HEK293T (cell line): Measurements from ENCODE around the gene MYO5C.
"Not testable (repeated sequence)": the region's sequence is repeated elsewhere in the genome, so short reads cannot be mapped to it uniquely, and the experiment has no call there.

Experiments used
- CTCF ChIA-PET: fragments of 350-600 bp; formaldehyde crosslinking; extraction: SDS; loops from one replicate; lab custom pipeline; 2021; ENCODE audit warnings: antibody characterized with exemption, inconsistent platforms; lab: Yijun Ruan, JAX
- POLR2A ChIA-PET: fragments of 350-600 bp; formaldehyde crosslinking; extraction: SDS; loops from one replicate; lab custom pipeline; 2020; ENCODE audit warnings: antibody characterized with exemption, inconsistent platforms; lab: Yijun Ruan, JAX
- DNase-seq: peaks from one replicate; pipeline ENCODE4 v3.0.0; 2012; ENCODE audit warnings: mixed read lengths; ENCODE audit errors: extremely low spot score
- ARNT ChIP-seq: fragments of 450-650 bp; IDR thresholded peaks from 2 replicates; pipeline ENCODE4 v1.6.1; 2017; ENCODE audit warnings: mild to moderate bottlenecking
- BHLHE40 ChIP-seq: fragments of 450-650 bp; IDR thresholded peaks from 2 replicates; pipeline ENCODE4 v1.6.1; 2016; ENCODE audit warnings: mild to moderate bottlenecking, moderate library complexity, borderline replicate concordance
- CTBP1 ChIP-seq: fragments of 450-650 bp; IDR thresholded peaks from 2 replicates; pipeline ENCODE4 v1.6.1; 2016; ENCODE audit warnings: borderline replicate concordance
- ELF4 ChIP-seq: fragments of 450-650 bp; IDR thresholded peaks from 2 replicates; pipeline ENCODE4 v1.6.1; 2017; ENCODE audit warnings: antibody characterized with exemption
- FOXA1 ChIP-seq: fragments of 450-650 bp; IDR thresholded peaks from 2 replicates; pipeline ENCODE4 v1.6.1; 2016; ENCODE audit warnings: mild to moderate bottlenecking
- FOXK2 ChIP-seq: fragments of 450-650 bp; IDR thresholded peaks from 2 replicates; pipeline ENCODE4 v1.6.1; 2016; ENCODE audit warnings: mild to moderate bottlenecking
- FOXM1 ChIP-seq: fragments of 450-650 bp; IDR thresholded peaks from 2 replicates; pipeline ENCODE4 v1.6.1; 2017; ENCODE audit warnings: mild to moderate bottlenecking, borderline replicate concordance
- HDGF ChIP-seq: fragments of 450-650 bp; IDR thresholded peaks from 2 replicates; pipeline ENCODE4 v1.6.1; 2017; ENCODE audit warnings: antibody characterized with exemption, borderline replicate concordance
- L3MBTL2 ChIP-seq: fragments of 450-650 bp; conservative IDR thresholded peaks from 2 replicates; pipeline ENCODE4 v1.6.1; 2016; ENCODE audit warnings: mild to moderate bottlenecking
- LEF1 ChIP-seq: fragments of 450-650 bp; IDR thresholded peaks from 2 replicates; pipeline ENCODE4 v1.6.1; 2017; ENCODE audit warnings: mild to moderate bottlenecking, borderline replicate concordance
- NFRKB ChIP-seq: fragments of 450-650 bp; IDR thresholded peaks from 2 replicates; pipeline ENCODE4 v1.6.1; 2016; ENCODE audit warnings: mild to moderate bottlenecking, moderate library complexity
- SP1 ChIP-seq: fragments of 450-650 bp; IDR thresholded peaks from 2 replicates; pipeline ENCODE4 v1.6.1; 2017
- SUZ12 ChIP-seq: fragments of 450-650 bp; IDR thresholded peaks from 2 replicates; pipeline ENCODE4 v1.6.1; 2016; ENCODE audit warnings: mild to moderate bottlenecking
- TARDBP ChIP-seq: fragments of 450-650 bp; IDR thresholded peaks from 2 replicates; pipeline ENCODE4 v1.6.1; 2016
- ZNF384 ChIP-seq: fragments of 450-650 bp; IDR thresholded peaks from 2 replicates; pipeline ENCODE4 v1.6.1; 2016
- TF ChIP-seq, protein P1 (sequence below): fragments of 450-650 bp; IDR thresholded peaks from 2 replicates; pipeline ENCODE4 v1.6.1; 2016

The MYO5C gene

DNA sequence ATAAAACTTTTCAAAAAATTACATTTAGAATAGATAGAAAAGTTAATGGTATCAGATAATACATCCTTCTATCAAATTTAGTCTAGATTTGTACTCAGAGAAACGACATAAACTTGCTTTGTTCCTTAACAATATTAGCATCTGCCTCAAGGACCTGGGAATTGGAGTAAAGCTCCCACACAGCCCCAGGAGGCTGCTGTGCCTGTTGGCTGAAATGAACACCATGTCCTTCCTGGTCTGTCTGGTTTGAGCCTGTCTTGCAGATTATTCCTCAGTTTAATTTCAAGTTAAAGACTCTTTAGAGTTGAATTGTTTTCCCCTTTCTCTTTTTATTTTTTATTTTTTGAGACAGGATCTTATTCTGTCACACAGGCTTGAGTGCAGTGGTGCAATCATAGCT is 123.8 kb downstream of the MYO5C start:
- ChIA-PET CTCF (interaction anchor here (0.6 to 1.5 kb wide), 3 partner anchors 12 to 184 kb away, joined by 3 to 5 read pairs (median 3); no protein-coding TSS in a partner anchor), POLR2A (interaction anchor here (1.6 kb wide), 1 partner anchor 8 kb away, joined by 6 read pairs; no protein-coding TSS in a partner anchor)
- DNase-seq: no peak
- TF ChIP-seq LEF1 (no peak), FOXK2 (no peak), TARDBP (no peak), ZNF384 (no peak), HDGF (no peak), BHLHE40 (no peak), SUZ12 (no peak), L3MBTL2 (no peak), FOXM1 (no peak)
- TF ChIP-seq, protein P1, sequence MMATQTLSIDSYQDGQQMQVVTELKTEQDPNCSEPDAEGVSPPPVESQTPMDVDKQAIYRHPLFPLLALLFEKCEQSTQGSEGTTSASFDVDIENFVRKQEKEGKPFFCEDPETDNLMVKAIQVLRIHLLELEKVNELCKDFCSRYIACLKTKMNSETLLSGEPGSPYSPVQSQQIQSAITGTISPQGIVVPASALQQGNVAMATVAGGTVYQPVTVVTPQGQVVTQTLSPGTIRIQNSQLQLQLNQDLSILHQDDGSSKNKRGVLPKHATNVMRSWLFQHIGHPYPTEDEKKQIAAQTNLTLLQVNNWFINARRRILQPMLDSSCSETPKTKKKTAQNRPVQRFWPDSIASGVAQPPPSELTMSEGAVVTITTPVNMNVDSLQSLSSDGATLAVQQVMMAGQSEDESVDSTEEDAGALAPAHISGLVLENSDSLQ: no peak

DNA sequence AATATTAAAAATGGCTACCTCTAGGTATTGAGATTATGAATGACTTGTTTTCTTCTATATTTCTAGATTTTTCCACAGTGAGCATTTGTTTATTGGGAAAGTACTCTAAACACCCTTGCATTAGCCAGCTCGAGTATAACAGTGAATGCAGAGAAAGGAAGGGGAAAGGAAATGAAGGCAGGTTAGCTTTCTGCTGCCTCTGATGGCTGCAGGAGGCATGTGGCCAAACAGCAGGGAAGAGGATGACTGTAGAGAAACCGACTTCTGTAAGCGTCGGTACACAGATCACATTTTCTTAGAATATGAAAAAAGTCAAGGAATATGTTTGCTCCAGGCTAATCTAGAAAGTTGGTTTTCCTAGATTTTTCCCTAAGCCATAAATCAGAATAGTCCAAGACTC is 124.2 kb downstream of the MYO5C start:
- ChIA-PET POLR2A (interaction anchor here (1.6 kb wide), 1 partner anchor 8 kb away, joined by 6 read pairs; no protein-coding TSS in a partner anchor), CTCF (interaction anchor here (0.6 to 1.5 kb wide), 3 partner anchors 13 to 428 kb away, joined by 3 to 5 read pairs (median 4); no protein-coding TSS in a partner anchor)
- TF ChIP-seq TARDBP (no peak), ARNT (no peak), NFRKB (no peak), LEF1 (no peak), ELF4 (no peak), L3MBTL2 (no peak), BHLHE40 (no peak), CTBP1 (no peak), SP1 (no peak)
- TF ChIP-seq, protein P1: no peak
- DNase-seq: no peak

DNA sequence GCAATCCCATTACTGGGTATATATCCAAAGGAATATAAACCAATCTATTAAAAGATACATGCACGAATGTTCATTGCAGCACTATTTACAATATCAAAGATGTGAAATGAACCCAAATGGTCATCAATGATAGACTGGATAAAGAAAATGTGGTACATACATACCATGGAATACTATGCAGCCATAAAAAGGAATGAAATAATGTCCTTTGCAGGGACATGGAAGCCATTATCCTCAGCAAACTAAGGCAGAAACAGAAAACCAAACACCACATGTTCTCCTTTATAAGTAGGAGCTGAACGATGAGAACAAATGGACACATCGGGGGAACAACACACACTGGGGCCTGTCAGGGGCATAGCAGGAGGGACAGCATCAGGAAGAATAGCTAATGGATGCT is 125.4 kb downstream of the MYO5C start:
- CTCF ChIA-PET, DNase-seq: not testable (repeated sequence)
- POLR2A ChIA-PET: interaction anchor here (1.6 kb wide), 1 partner anchor 9 kb away, joined by 6 read pairs; no protein-coding TSS in a partner anchor

DNA sequence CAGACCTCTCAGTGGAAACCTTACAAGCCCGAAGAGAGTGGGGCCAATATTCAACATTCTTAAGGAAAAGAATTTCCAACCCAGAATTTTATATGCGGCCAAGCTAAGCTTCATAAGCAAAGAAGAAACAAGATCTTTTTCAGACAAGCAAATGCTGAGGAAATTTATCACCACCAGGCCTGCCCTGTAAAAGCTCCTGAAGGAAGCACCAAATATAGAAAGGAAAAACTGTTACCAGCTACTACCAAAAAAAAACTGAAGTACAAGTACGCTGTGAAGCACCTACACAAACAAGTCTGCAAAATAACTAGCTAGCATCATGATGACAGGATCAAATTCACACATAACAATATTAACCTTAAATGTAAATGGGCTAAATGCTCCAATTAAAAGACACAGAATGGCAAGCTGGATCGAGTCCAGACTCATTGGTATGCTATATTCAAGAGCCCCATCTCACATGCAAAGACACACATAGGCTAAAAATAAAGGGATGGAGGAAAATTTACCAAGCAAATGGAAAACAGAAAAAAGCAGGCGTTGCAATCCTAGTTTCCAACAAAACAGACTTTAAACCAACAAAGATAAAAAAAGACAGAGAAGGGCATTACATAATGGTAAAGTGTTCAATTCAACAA is 130.0 kb downstream of the MYO5C start:
- ChIA-PET CTCF (interaction anchor here (1.6 kb wide), 1 partner anchor 43 kb away, joined by 5 read pairs; no protein-coding TSS in a partner anchor), POLR2A (interaction anchor here (0.6 to 1.9 kb wide), 2 partner anchors 14 to 418 kb away, joined by 3 to 9 read pairs; no protein-coding TSS in a partner anchor)
- not testable (repeated sequence) for DNase-seq

DNA sequence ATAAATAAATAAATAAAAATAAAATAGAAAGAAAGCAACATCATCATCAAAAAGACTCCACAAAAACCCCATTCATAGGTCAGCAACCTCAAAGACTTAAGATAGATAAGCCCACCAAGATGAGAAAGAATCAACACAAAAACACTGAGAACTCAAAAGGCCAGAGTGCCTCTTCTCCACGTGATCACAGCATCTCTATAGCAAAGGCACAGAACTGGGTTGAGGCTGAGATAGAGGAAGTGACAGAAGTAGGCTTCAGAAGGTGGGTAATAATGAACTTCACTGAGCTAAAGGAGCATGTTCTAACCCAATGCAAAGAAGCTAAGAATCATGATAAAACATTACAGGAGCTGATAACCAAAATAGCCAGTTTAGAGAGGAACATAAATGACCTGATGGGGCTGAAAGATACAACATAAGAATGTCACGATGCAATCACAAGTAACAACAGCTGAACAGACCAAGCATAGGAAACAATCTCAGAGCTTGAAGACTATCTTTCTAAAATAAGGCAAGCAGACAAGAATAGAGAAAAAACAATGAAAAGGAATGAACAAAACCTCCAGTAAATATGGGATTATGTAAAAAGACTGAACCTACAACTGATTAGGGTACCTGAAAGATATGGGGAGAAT is 130.9 kb downstream of the MYO5C start:
- CTCF ChIA-PET: interaction anchor here (1.6 kb wide), 1 partner anchor 43 kb away, joined by 5 read pairs; no protein-coding TSS in a partner anchor
- POLR2A ChIA-PET: interaction anchor here (1.9 kb wide), 1 partner anchor 15 kb away, joined by 9 read pairs; no protein-coding TSS in a partner anchor
- DNase-seq: no peak
- TF ChIP-seq ELF4: no peak
- TF ChIP-seq CTBP1: no peak
- no peak for TF ChIP-seq NFRKB
- TF ChIP-seq LEF1: no peak
- no peak for TF ChIP-seq SUZ12
- TF ChIP-seq BHLHE40: no peak
- TF ChIP-seq L3MBTL2: no peak
- TF ChIP-seq FOXA1: no peak
- TF ChIP-seq ARNT: no peak
- no peak for TF ChIP-seq ZNF384
- no peak for TF ChIP-seq TARDBP
- TF ChIP-seq, protein P1: no peak

DNA sequence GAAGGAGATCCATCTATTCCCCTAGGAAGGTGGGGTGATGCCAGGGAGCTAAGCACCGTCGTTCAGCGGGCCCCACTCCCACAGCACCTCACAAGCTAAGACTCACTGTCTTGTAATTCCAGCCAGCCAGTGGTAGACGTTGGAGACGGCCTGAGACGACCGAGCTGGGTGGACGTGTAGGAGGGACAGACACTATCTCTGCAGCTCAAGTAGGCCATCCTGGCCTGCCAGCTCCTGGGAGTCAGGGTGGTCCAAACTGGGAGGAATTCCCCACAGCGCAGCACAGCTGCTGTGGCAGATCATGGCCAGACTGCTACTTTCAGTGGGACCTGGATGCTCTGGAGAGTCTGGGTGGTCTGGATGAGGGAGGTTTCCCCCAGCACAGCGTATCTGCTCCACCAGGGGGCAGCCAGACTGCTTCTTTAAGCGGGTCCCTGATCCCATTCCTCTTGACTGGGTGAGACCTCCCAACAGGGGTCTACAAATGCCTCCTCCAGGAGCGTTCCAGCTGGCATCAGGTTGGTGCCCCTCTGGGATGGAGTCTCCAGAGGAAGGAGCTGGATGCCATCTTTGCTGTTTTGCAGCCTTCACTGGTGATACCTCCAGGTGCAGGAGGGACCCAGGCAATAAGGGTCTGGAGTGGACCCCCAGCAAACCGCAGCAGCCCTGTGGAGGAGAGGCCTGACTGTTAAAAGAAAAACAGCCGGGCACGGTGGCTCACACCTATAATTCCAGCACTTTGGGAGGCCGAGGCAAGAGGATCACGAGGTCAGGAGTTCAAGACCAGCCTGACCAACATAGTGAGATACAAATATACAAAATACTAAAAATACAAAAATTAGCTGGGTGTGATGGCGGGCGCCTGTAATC is 132.0 kb downstream of the MYO5C start:
- CTCF ChIA-PET: no interaction called here
- POLR2A ChIA-PET: no interaction called here
- DNase-seq: no peak
- TF ChIP-seq ARNT: no peak
- no peak for TF ChIP-seq NFRKB
- no peak for TF ChIP-seq ELF4
- TF ChIP-seq SP1: no peak
- no peak for TF ChIP-seq BHLHE40
- TF ChIP-seq SUZ12: no peak
- TF ChIP-seq L3MBTL2: no peak
